Fibroblast of skin of back (primary cell): Measurements from ENCODE around the gene STAB2.
A peak's percentile ranks its signal among the peaks of the same experiment; 100 is the strongest.

Source experiments
- DNase-seq: peaks from one replicate; pipeline ENCODE4 v3.0.0-alpha.2; 2013

The STAB2 gene

DNA sequence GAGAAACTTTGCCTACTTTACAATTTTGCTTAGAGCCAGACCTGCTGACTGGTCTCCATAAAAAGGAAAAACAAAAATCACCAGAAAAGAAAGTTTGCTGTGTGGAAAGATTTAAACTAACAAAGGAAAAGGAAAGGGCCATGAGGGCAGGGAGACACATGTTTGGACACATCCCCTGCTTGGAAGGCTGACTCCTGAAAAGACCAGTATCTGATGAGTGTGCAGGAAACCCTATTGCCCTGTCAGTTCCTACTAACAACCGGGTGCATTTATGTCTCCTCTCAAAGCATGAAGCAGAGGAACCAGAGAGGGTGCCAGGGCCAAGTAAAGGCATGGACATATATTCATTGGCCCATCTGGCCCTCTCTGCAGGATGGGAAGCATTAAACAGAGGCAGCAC, 7.0 kb upstream of the STAB2 start:
- no peak for DNase-seq

DNA sequence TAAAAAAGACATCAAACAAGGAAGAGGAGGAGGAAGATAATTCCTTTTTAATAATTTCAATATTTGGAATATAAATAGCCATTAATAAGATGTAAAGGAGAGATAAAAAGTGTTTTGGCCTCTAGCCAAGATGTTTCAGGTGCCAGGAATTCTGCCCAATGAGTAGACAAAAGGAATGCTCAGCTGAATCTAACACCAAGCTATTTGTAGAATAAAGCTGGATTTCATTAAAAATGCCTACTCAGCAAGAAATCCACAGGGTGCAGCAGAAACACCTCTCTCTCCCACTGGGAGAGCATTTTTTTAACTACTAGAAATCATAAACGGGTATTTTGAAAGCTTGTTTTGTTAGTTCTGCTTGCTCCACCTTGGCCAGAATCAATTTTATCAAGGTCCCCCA, 4.1 kb upstream of the STAB2 start:
- DNase-seq, result no peak

DNA sequence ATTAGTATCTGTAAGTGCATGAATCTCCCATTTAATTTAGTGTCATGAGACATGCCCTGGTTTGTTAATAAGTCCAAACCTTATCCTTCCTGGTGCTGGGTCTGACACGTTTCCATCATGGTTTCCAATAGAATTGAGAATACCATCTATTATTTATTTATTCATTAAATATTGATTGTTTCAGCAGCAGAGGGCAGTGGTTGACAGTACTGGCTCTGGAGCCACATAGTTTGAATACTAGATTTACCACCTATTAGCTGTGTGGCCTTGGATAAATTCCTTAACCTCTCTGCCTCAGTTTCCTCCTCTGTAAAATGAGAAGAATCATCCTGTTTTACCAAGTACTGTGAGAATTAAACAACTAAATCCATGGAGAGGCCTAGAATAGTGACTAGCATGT, 941 bp upstream of the STAB2 start:
- no peak for DNase-seq

DNA sequence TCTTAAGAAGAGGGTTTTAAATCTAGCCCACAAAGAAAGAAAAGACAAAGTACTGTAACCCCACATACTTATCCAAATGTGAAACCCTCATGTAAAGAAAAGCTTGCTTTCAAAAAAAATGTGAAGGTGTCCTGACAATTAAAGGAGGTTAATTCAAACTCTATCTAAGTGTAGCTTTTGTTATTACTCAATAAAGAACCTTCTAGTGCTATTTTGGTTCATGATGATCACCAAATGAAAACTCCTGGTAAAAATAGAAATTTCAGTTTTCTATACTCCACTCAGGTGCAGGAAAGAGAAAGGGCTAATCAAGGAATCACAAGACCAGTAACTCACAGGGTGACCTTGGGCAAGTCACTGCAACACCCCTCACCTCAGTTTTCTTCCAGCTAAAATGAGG, 1.6 kb downstream of the STAB2 start:
- no peak for DNase-seq

DNA sequence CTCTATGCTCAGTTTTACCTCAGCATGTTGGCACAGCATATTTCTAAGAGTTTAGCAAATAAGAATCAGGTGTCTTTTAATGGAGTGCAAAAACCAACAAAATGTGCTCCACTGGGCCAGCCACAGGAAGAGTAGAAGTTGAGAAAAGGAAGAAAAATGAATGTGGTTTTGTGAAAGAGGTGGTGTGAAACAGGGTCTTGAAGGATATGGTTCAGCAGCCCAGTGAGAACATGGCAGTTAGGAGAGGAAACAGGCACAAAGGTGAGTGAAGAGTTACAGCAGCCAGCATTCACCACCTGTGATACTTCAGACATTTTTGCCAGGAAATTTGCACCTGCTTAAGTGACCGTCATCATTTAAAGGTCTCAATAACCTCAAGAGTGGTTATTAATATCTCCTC, 2.4 kb downstream of the STAB2 start:
- no peak for DNase-seq

GRCh38 chr12:103590271-103590670, 3.2 kb downstream of the STAB2 start:
- DNase-seq, result no peak

DNA sequence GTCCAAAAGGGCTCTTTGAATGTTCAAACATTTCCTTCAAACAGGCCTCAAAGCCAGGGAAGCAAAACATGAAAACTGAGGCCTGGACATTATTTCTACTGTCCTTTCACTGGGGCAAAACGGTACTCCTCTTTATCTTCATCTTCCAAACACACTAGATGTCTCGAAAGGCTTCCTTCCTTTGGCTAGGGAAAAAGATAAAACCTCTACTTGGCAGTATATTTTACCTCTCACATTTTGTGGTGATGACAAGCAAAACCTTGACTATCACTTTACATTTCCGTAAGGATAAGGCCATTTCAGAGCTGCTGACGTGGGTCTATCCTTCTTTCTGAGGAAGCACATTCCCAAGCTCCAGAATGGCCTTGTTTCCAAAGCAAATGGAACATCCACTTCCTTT, 9.9 kb downstream of the STAB2 start:
- no peak for DNase-seq

DNA sequence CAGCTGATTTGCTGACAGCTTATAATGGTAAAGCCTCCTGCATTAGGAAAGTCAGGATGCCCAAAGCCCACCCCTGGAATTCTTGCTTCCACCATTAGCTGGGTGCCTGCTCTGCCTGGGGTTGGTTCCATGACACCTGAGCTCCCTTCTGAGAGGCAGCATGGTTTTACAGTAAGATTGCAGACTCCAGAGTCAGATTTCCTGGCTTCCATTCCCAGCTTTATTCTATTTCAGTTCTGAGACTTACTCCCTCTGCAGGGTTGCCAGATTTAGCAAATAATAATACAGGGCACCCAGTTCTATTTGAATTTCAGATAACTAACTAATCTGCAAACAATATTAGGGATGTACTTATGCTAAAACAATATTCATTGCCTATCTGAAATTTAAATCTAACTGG, 12.2 kb downstream of the STAB2 start:
- no peak for DNase-seq

DNA sequence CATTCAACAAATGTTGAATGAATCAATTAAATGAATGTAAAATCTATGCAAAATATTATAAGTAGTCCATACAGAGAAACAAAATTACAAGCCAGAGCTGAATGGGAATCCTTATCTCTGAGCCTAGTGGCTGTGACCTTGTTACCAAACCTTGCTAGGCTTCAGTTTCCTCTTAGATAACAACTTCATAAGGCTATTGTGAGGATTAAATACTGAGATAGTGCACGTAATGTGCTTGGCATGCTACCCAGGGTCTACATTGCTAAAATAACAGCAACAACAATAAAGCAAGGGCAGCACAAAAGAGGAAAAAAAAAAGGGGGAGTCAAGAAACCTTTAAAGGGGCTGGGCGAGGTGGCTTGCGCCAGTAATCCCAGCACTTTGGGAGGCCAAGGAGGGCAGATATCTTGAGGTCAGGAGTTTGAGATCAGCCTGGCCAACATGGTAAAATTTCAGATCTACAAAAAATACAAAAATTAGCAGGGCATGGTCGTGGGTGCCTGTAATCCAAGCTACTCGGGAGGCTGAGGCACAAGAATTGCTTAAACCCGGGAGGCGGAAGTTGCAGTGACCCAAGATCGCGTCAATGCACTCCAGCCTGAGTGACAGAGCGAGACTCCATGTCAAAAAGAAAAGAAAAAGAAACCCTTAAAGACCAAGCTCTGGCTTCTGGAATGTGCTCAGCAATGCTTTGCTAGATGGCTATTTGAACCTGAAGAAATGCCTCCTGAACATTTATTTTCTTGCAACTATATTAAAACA, 14.1 kb downstream of the STAB2 start:
- no peak for DNase-seq

DNA sequence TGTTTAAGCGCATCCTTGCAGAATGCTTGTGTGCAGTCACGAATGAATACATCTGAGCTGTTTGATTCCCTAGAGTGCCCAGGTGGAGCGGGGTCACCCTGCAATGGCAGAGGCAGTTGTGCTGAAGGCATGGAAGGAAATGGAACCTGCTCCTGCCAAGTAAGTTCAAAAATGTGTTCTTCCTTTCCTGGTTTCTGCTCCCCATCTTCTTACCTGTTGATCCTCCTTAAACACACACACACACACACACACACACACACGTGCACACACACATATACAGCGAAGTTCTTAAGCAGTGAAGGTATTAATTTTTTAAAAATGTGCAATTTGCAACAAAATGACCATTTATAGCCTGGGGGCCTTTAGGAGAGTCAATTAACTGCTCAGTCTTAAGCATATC, 33.3 kb downstream of the STAB2 start:
- DNase-seq, result no peak

GRCh38 chr12:103623716-103624115, 36.6 kb downstream of the STAB2 start:
- DNase-seq, result no peak

DNA sequence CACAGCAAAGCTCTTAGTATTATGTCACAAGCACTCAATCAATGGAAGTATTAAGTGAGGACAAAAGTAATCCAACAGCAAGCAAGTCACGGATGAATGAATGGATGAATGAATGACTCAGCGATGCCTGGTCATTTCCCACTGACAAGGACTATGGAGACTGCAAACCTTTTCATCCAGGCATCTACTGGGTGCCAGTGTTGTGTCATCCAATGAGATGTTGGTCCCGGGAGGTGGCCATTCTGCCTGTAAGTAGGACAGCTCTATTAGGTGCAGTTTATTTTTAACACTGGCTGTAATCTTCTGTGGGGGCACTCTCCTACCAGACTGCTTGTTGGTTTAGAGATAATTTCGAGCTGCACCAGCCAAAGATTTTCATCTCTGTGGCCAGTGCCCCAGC, 39.4 kb downstream of the STAB2 start:
- DNase-seq, result peak; percentile 27

DNA sequence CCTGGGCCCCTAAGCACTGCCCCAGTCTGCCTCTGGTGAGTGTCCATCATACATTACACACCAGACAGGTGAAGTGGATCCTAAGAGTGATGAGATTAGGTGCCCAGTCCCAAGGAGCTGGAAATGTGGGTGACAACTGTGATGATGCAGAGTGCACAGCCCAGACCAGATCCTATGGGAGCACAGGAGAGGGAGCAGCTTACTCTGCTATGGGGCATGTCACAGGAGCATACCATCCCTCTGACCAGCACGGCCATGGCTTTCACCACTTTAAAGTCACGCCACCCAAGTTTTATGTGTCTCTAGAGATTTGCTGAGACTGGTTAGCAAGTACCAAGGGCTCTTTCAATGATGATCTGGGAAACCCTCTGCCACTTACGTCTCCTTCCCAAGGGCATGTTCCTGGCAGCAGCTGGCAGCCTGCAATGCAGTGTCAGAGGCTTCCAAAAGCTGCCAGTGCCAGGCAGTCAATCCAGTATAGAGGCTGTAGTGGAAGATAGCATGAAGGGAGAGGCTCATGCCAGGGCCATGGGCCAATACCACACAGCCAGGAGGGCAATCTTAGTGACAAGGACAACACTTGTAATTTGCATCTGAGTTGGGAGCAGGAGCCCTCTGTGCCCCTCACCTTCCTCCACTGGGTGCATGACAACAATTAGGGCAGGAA, 40.2 kb downstream of the STAB2 start:
- no peak for DNase-seq

GRCh38 chr12:103632554-103633216, 45.6 kb downstream of the STAB2 start:
- peak; percentile 50 for DNase-seq

DNA sequence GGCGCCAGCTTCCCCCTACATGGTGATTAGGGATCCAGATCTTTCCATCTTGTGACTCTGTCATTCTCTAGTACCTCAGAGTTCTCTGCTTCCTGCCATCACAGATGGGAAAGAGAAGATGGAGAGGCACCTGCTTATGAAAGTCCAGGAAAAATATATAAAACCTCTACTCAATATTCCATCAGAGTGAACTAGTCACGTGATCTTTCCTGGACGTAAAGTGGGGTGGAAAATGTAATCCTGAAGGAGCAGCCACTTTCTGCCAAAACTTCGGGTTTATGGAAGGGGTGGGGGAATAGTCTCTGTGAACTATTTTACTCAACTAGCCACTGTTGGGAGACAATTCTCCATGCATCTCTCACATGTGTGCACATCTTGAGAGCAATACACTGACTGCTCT, 47.7 kb downstream of the STAB2 start:
- DNase-seq, result no peak

- DNase-seq, result no peak
Observed at GRCh38 chr12:103635419-103635818, 48.3 kb downstream of the STAB2 start.

GRCh38 chr12:103637021-103637420, 49.9 kb downstream of the STAB2 start:
- DNase-seq, result no peak

GRCh38 chr12:103637429-103637828, 50.4 kb downstream of the STAB2 start:
- DNase-seq, result no peak

GRCh38 chr12:103639983-103640382, 52.9 kb downstream of the STAB2 start:
- no peak for DNase-seq

- no peak for DNase-seq
Observed at GRCh38 chr12:103640410-103640809, 53.3 kb downstream of the STAB2 start.

DNA sequence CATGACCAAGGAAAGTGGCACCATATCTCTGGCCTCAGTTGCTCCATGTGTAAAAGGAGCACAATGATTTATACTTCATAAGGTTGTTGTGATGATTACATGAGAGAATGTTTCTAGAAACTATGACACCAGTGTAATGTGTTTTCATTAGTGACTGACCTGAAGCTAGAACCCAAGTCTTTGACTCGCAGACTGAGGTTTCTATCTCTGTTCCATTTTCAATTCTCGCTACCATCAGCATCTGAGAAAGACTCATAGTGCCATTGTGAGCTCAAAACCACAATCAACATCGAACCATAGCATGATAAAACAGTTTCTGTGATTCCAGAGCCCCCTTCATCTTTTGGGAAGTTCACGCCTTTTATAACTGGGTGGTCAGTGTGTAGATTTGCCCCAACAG, 53.8 kb downstream of the STAB2 start:
- no peak for DNase-seq

GRCh38 chr12:103642240-103642864, 55.3 kb downstream of the STAB2 start:
- no peak for DNase-seq

- peak; percentile 11 for DNase-seq
Observed at GRCh38 chr12:103645202-103645601, 58.1 kb downstream of the STAB2 start.

DNA sequence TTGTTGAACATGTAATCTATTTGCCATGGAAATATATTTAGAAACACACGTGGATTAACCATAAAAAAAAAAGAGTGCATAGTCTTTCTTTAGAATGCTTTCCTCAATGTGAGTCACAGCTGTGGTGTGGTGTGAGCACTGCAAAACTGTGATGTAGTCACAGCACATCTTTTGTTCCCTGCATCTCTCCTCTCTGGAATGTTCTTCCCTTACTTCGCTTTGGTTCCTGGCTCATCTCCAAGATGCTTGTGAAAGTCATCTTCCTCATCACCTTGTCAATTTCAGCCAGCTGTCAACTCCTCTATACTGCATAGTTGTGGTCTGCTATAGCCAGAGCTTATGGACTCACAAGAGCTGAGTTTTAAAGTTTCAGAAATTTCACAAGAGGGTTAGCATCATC, 60.2 kb downstream of the STAB2 start:
- DNase-seq, result peak; percentile 67
